GM19397 (cell line): Measurements from ENCODE around the gene EIF3K.
"Not testable (repeated sequence)": the region's sequence is repeated elsewhere in the genome, so short reads cannot be mapped to it uniquely, and the experiment has no call there.

Source experiments
- ATAC-seq: cut with Tn5 transposase; IDR thresholded peaks from one replicate; pipeline ENCODE4 v1.9.1; 2021; ENCODE audit warnings: mild to moderate bottlenecking, moderate library complexity; ENCODE audit not compliant: unreplicated experiment

Gene EIF3K

DNA sequence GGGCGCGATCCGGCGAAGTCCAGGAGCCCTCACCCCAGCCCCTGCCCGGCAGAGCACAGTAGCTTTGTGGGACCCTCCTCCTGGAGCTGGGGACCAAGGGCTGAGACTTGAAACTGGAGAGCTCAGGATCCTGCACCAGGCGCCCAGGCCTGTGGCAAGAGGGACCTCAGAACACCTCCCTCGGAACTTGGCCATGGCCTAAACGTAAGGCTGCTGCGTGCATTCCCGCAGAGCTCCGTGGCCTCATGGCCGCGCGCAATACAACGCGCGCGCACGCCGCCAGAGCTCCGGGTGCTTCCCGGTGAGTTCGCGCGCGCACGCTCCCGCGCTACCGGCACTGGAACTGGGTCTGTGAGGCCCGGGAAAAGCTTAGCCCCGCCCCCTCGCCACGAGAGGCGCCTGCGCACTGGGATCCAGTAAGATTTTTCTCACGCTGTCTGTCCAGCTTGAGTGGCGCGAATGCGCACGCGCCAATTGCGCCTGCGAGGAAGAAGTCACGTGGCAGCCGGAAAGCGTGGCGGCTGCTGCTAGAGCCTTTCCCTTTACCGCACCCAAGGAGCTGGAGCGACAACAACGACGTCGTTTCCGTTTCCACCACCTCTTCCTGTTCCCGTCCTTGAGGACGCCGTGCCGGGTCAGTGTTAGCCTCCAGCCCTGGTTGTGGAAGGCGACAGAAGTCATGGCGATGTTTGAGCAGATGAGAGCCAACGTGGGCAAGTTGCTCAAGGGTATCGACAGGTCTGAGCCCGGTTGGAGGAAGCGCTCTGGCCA lies at the start of gene EIF3K:
EIF3K (plus strand) TSS at position 599 of the 771 bp plus-strand sequence; CDS start at position 680, 81 bp downstream.
- ATAC-seq, result peak; percentile 41

GRCh38 chr19:38569368-38569983 lies 49.5 kb upstream of the EIF3K start:
- no peak for ATAC-seq

DNA sequence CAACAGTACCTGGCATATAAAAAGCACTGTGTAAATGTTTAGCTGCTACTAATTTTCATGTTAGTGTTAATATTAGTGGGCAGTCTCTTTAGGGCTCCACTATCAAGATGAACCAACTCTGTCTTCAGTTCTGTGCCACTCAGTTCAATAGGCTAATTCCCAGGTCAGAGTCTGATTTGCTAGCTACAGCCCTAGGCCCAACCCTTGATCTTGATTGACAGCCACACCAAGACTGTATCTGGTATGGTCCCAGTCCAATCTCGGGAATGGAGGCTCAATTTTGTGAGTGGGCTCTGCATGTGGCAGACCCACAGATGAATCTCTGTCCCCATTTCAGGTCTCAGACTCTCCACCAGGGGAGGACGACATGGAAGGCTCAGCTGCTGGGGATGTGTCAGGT lies 47.3 kb upstream of the EIF3K start:
- no peak for ATAC-seq

DNA sequence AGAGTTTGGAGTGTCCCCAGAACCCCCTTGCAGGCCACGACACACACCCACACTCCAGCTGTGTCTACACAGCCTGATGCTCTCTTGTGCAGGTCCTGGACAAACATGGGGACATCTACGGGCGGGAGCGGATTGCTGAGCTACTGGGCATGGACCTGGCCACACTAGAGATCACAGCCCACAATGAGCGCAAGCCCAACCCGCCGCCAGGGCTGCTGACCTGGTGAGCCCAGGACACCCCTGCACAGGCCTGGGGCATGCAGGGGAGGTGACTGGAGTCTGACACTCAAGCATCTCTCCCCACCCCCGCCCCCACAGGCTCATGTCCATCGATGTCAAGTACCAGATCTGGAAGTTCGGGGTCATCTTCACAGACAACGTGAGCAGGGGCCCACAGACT lies 41.2 kb upstream of the EIF3K start:
- ATAC-seq, result no peak

DNA sequence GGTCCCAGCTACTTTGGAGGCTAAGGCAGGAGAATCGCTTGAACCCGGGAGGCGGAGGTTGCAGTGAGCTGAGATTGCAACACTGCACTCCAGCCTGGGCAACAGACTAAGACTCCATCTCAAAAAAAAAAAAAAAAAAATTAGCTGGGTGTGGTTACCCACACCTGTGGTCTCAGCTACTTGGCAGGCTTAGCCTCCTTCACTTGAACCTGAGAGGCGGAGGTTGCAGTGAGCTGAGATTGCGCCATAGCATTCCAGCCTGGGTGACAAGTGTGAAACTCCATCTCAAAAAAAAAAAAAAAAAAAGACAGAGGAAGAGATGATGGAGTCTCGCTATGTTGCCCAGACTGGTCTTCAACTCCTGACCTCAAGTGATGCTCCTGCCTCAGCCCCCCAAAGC lies 39.7 kb upstream of the EIF3K start:
- not testable (repeated sequence) for ATAC-seq

DNA sequence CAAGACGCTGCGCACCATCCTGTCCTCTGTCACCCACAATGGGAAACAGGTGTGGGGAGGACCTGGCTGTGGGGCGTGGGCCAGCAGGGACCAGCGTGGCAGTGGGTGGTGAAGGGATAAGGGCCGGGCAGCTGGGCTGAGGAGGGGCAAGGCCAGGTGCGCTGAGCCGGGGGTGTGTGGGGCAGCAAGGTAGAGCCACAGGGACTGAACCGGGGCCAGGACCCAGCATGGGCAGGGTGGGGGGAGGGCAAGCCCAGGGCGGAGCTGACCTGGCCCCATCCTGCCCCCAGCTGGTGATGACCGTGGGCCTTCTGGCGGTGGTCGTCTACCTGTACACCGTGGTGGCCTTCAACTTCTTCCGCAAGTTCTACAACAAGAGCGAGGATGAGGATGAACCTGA lies 38.9 kb upstream of the EIF3K start:
- ATAC-seq, result no peak

DNA sequence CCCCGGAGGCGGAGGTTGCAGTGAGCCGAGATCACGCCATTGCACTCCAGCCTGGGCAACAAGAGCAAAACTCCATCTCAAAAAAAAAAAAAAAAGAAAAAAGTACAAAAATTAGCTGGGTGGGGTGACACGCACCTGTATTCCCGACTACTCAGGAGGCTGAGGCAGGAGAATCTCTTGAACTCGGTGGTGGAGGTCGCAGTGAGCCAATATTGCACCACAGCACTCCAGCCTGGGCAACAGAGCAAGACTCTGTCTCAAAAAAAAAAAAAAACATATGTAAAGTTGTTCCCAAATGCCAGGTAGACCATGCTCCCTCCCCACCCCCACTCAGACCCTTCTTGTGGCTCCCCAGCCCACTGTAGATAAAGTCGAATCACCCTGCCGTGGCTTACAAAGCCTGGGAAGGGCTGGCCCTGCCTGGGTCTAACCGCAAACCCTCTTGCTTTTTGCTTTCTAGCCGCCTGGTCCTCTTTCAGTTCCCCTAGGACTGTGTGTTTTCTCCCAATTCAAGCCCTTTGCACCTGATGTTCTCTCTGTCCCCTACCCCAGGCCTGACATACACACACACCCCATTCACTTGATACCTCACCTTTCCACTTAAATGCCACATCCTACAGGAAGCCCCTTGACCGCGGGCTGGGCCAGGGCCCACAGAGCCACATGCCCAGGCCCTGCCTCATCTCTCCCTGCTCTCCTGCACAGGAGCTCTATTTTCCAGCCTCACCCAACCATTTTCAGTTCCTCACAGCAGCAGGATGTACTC lies 35.6 kb upstream of the EIF3K start:
- peak; percentile 54 for ATAC-seq

GRCh38 chr19:38583985-38584305 lies 35.0 kb upstream of the EIF3K start:
- ATAC-seq, result no peak

GRCh38 chr19:38587562-38587961 lies 31.4 kb upstream of the EIF3K start:
- ATAC-seq, result no peak

DNA sequence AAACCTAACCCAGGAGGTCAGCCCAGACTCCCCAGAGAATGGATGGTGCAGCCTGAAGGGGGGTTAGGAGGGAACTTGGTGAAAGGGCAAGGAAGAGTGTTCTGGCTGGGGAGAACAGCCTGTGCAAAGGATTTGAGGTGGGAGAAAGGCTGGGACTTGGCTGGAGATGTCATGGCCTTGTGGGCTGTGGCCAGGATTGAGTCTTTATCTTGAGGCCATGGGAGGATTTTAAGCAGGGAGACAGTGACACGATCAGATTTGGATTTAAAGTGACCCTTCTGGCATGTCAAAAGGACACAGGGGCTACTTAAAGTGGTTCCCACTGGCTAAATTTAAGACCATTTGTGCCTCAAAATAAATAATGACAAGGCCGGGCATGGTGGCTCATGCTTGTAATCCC lies 30.9 kb upstream of the EIF3K start:
- no peak for ATAC-seq

GRCh38 chr19:38592940-38593339 lies 26.0 kb upstream of the EIF3K start:
- ATAC-seq, result no peak

DNA sequence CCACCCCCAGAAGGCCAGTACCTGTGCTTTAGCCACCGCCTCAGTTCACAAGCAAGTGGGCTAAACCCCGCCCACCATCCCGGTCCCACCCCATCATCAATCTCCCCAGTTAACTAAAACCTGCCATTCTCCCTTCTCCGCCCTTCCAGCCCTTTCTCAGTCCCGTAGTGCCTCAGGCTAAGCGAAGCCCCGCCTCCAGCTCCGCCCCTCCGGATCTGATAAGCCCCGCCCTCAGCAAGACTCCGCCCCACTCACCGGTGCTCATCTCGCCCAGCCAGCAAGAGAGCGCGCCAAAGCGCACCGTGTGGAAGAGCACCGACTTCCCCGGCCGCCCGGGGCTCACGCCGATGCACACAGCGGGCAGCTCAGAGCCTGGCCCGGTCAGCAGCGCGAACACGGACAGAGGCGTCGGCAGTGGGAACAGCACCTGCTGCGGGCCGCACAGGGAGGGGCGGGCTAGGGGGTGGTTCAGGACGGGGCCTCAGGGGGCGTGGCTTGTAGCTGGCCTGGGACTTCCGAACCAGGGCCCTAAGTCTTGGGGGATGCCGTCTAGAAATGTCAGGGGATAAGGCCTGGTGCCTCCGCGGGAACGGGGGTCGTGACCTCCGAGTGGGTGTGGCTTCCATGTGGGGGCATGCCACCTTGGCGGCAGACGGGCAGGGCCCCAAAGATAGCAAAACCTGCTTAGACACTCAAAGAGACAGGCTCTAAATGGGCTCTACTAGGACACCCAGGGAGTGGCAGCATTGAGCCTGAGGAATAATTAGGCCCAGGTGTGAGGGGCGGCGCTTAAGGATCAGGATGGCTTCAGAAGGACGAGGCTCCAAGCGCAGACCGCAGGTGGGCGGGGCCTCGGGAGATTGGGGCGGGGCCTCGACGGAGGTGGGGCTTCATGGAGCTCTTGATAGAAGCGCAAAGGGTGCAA lies 22.7 kb upstream of the EIF3K start:
- no peak for ATAC-seq

GRCh38 chr19:38597075-38597474 lies 21.9 kb upstream of the EIF3K start:
- no peak for ATAC-seq

- no peak for ATAC-seq
These were observed 19.3 kb upstream of the EIF3K start for GRCh38 chr19:38599722-38600121.

DNA sequence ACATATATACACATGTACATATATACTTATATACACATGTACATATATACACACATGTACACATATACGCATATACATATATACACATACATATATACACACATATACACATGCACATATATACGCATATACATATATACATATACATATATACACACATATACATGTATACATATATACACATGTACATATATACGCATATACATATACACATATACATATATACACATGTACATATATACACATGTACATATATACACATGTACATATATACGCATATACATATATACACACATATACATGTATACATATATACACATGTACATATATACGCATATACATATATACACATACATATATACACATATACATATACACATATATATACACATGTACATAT lies 16.1 kb upstream of the EIF3K start:
- ATAC-seq, result not testable (repeated sequence)

- no peak for ATAC-seq
These were observed 12.9 kb upstream of the EIF3K start for GRCh38 chr19:38606131-38606530.

GRCh38 chr19:38614289-38614688 lies 4.7 kb upstream of the EIF3K start:
- ATAC-seq, result no peak

- ATAC-seq, result no peak
These were observed 3.9 kb upstream of the EIF3K start for GRCh38 chr19:38615007-38615581.

DNA sequence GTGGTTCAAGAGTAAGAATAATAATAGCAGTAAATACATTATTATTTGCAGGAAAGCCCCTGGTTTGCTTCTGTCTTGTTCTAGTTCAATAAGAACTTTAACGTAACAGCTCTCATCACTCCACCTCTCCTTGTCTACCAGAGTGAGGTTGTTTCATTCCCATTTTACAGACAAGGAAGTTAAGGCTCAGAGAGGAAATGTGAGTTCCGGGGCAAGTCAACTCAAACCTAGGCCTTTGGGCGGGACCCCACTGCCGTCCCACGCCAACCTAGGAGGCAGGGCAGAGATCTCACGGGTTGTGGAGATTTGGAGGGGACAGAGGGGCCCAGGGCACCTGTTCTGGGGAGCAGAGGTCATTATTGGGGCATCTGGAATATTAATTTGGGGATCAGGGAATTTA lies 2.7 kb upstream of the EIF3K start:
- no peak for ATAC-seq

GRCh38 chr19:38617283-38617763 lies 1.7 kb upstream of the EIF3K start:
- no peak for ATAC-seq
